OCI-LY1 (cell line): ENCODE measurements around the gene RAB6B.

Experiments
- H2AFZ ChIP-seq: fragments of 200-600 bp; sonication (generic), shearing (Covaris generic); 2 replicates; pipeline ENCODE4 v1.6.0; 2014; ENCODE audit warnings: antibody characterized with exemption, mild to moderate bottlenecking, low read length
- H3F3A ChIP-seq: fragments of 200-600 bp; sonication (generic), shearing (Covaris generic); 2 replicates; pipeline ENCODE4 v1.6.0; 2014; ENCODE audit warnings: mild to moderate bottlenecking, antibody characterized with exemption, low read length, moderate library complexity; ENCODE audit not compliant: insufficient read depth
- H3K27ac ChIP-seq: fragments of 200-600 bp; sonication (generic); 2 replicates; pipeline ENCODE4 v1.5.1; 2014; ENCODE audit warnings: low read length, mixed run types, mild to moderate bottlenecking, low read depth; ENCODE audit not compliant: poor library complexity, severe bottlenecking
- H3K27me3 ChIP-seq: fragments of 200-600 bp; sonication (generic); 2 replicates; pipeline ENCODE4 v1.6.0; 2014; ENCODE audit warnings: antibody characterized with exemption, mild to moderate bottlenecking, low read length, moderate library complexity; ENCODE audit not compliant: insufficient read depth
- H3K36me3 ChIP-seq: fragments of 200-600 bp; sonication (generic); 2 replicates; pipeline ENCODE4 v1.6.1; 2014; ENCODE audit warnings: mild to moderate bottlenecking, antibody characterized with exemption, low read length, moderate library complexity, mixed read lengths; ENCODE audit not compliant: insufficient read depth
- H3K4me1 ChIP-seq: fragments of 200-600 bp; sonication (generic); 2 replicates; pipeline ENCODE4 v1.5.1; 2014; ENCODE audit warnings: mild to moderate bottlenecking, low read length, moderate library complexity; ENCODE audit not compliant: insufficient read depth, severe bottlenecking
- H3K4me2 ChIP-seq: fragments of 200-600 bp; sonication (generic), shearing (Covaris generic); 2 replicates; pipeline ENCODE4 v1.6.1; 2014; ENCODE audit warnings: low read length
- H3K4me3 ChIP-seq: fragments of 200-600 bp; sonication (generic); 2 replicates; pipeline ENCODE4 v1.5.1; 2014; ENCODE audit warnings: low read length, low read depth, mild to moderate bottlenecking, mixed read lengths; ENCODE audit not compliant: poor library complexity, severe bottlenecking
- H3K79me2 ChIP-seq: fragments of 200-600 bp; shearing (Covaris generic); 2 replicates; pipeline ENCODE4 v1.6.1; 2016; ENCODE audit warnings: mixed run types, low read length, mixed read lengths; ENCODE audit not compliant: insufficient read depth
- H3K9ac ChIP-seq: fragments of 200-600 bp; sonication (generic), shearing (Covaris generic); 2 replicates; pipeline ENCODE4 v1.6.1; 2014; ENCODE audit warnings: mild to moderate bottlenecking, low read length, mixed read lengths
- H3K9me2 ChIP-seq: fragments of 200-600 bp; sonication (generic), shearing (Covaris generic); 2 replicates; pipeline ENCODE4 v1.6.1; 2014; ENCODE audit warnings: low read depth, mild to moderate bottlenecking, low read length, mixed read lengths
- H3K9me3 ChIP-seq: fragments of 200-600 bp; shearing (Covaris generic); 2 replicates; pipeline ENCODE4 v1.6.1; 2014; ENCODE audit warnings: low read length, mixed read lengths
- H4K20me1 ChIP-seq: fragments of 200-600 bp; sonication (generic), shearing (Covaris generic); 2 replicates; pipeline ENCODE4 v1.6.0; 2016; ENCODE audit warnings: mild to moderate bottlenecking, low read length; ENCODE audit not compliant: insufficient read depth
- EZH2 ChIP-seq: fragments of 200-600 bp; sonication (generic), shearing (Covaris generic); IDR thresholded peaks from 2 replicates; pipeline ENCODE4 v1.8.0; 2017; ENCODE audit warnings: borderline replicate concordance, mixed run types, mild to moderate bottlenecking, antibody characterized with exemption, low read length, moderate library complexity, mixed read lengths
- TF ChIP-seq, protein P1 (sequence below): fragments of 200-600 bp; sonication (generic), shearing (Covaris generic); IDR thresholded peaks from 2 replicates; pipeline ENCODE4 v1.5.1; 2017; ENCODE audit warnings: mild to moderate bottlenecking, antibody characterized with exemption, low read length, moderate library complexity, mixed read lengths

Gene RAB6B

GRCh38 chr3:133872781-133873180 is 22.9 kb downstream of the RAB6B start:
- TF ChIP-seq, protein P1, sequence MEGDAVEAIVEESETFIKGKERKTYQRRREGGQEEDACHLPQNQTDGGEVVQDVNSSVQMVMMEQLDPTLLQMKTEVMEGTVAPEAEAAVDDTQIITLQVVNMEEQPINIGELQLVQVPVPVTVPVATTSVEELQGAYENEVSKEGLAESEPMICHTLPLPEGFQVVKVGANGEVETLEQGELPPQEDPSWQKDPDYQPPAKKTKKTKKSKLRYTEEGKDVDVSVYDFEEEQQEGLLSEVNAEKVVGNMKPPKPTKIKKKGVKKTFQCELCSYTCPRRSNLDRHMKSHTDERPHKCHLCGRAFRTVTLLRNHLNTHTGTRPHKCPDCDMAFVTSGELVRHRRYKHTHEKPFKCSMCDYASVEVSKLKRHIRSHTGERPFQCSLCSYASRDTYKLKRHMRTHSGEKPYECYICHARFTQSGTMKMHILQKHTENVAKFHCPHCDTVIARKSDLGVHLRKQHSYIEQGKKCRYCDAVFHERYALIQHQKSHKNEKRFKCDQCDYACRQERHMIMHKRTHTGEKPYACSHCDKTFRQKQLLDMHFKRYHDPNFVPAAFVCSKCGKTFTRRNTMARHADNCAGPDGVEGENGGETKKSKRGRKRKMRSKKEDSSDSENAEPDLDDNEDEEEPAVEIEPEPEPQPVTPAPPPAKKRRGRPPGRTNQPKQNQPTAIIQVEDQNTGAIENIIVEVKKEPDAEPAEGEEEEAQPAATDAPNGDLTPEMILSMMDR, result no peak
- no peak overlapping the region for H3K4me2 ChIP-seq
- H3K9me2 ChIP-seq, result no peaks in the 10 kb centered on the region
- no peaks in the 10 kb centered on the region for H3F3A ChIP-seq
- no peak overlapping the region for H3K9ac ChIP-seq
- no peaks in the 10 kb centered on the region for H3K79me2 ChIP-seq
- H3K4me1 ChIP-seq, result no peaks in the 10 kb centered on the region
- H4K20me1 ChIP-seq, result no peaks in the 10 kb centered on the region
- no peaks in the 10 kb centered on the region for H3K36me3 ChIP-seq
- H3K27ac ChIP-seq, result no peak overlapping the region
- H3K4me3 ChIP-seq, result no peak overlapping the region
- H3K27me3 ChIP-seq, result peaks cover under 1% of the 10 kb centered on the region; the same call in 1 of the 2 replicates
- no peak overlapping the region for H2AFZ ChIP-seq
- H3K9me3 ChIP-seq, result no peaks in the 10 kb centered on the region

- no peaks in the 10 kb centered on the region for H3F3A ChIP-seq
- H3K27ac ChIP-seq, result no peak overlapping the region
- no peak overlapping the region for H3K4me2 ChIP-seq
- no peak overlapping the region for H3K4me3 ChIP-seq
- no peaks in the 10 kb centered on the region for H3K79me2 ChIP-seq
- no peaks in the 10 kb centered on the region for H3K36me3 ChIP-seq
- H3K4me1 ChIP-seq, result no peaks in the 10 kb centered on the region
- TF ChIP-seq, protein P1, result no peak
- TF ChIP-seq EZH2, result no peak
- H4K20me1 ChIP-seq, result no peaks in the 10 kb centered on the region
- no peaks in the 10 kb centered on the region; the same call in 1 of the 2 replicates for H3K27me3 ChIP-seq
- H3K9me3 ChIP-seq, result no peaks in the 10 kb centered on the region
- H2AFZ ChIP-seq, result no peak overlapping the region
- no peak overlapping the region for H3K9ac ChIP-seq
- H3K9me2 ChIP-seq, result no peaks in the 10 kb centered on the region
These were observed 23.5 kb downstream of the RAB6B start for GRCh38 chr3:133872161-133872560.

GRCh38 chr3:133871368-133872090 is 24.2 kb downstream of the RAB6B start:
- no peak overlapping the region for H3K27ac ChIP-seq
- H3K4me3 ChIP-seq, result no peak overlapping the region
- no peak overlapping the region for H2AFZ ChIP-seq
- no peak overlapping the region for H3K9ac ChIP-seq
- no peaks in the 10 kb centered on the region; the same call in 1 of the 2 replicates for H3K27me3 ChIP-seq
- H3K4me1 ChIP-seq, result no peaks in the 10 kb centered on the region
- no peaks in the 10 kb centered on the region for H3K9me3 ChIP-seq
- no peak for TF ChIP-seq EZH2
- TF ChIP-seq, protein P1, result no peak
- H3K9me2 ChIP-seq, result no peaks in the 10 kb centered on the region
- no peaks in the 10 kb centered on the region for H3K79me2 ChIP-seq
- H4K20me1 ChIP-seq, result no peaks in the 10 kb centered on the region
- H3F3A ChIP-seq, result no peaks in the 10 kb centered on the region
- no peaks in the 10 kb centered on the region for H3K36me3 ChIP-seq
- H3K4me2 ChIP-seq, result no peak overlapping the region
